Left ventricle myocardium superior (tissue), 1 donor: ENCODE results near the gene MISP3. TPM values are rescaled to one million over a fixed set of nuclear protein-coding genes. Genes with fewer than 3 reads are reported as not detected.

Source experiments
- ATAC-seq: fragments of 200-7000 bp; cut with Tn5 transposase; one replicate; pipeline ENCODE4 v1.9.1; 2020; ENCODE audit warnings: mild to moderate bottlenecking, moderate library complexity
- DNase-seq: peaks from one replicate; pipeline ENCODE4 v3.0.0-alpha.2; 2020
- intact Hi-C: fragments of 100-400 bp; cut with micrococcal nuclease; formaldehyde crosslinking; loops from one replicate; pipeline ENCODE4 v1.11.0; 2022
- total RNA-seq: library from RNA; stranded (reverse); fragmentation: NEBNext Ultra II Directional; extraction: Animal tissue kit (Norgen Biotek cat#: 25700); gene quantifications from one replicate; pipeline ENCODE4 v1.2.1, GENCODE V29; 2021
- donor health status: DM: no; HTN: yes; CAD: no; lungs with severe emphysema.

The MISP3 gene
- total RNA-seq, 1 donor from 2014 or later = 6.8 TPM

GRCh38 chr19:14073261-14073924, 807 bp downstream of the MISP3 start:
- ATAC-seq = peak; percentile 46

GRCh38 chr19:14073925-14074838, 1.6 kb downstream of the MISP3 start:
- DNase-seq (no peak), ATAC-seq (peak; percentile 1)
- intact Hi-C loops = loop anchor here (5.0 kb wide), 1 partner anchor 192 kb away; no protein-coding TSS in a partner anchor

More at GRCh38 chr19:14073261-14073924, 807 bp downstream of the MISP3 start:
- DNase-seq = peak; percentile 90
- intact Hi-C loops = loop anchor here (5.0 kb wide), 1 partner anchor 191 kb away; no protein-coding TSS in a partner anchor

GRCh38 chr19:14078411-14078810, 5.8 kb downstream of the MISP3 start:
- no peak for ATAC-seq
- intact Hi-C loops = no loop called here

GRCh38 chr19:14080887-14081796, 8.6 kb downstream of the MISP3 start:
- DNase-seq (peak; percentile 98), ATAC-seq (peak; percentile 93)
- intact Hi-C loops = no loop called here

More at GRCh38 chr19:14078411-14078810, 5.8 kb downstream of the MISP3 start:
- no peak for DNase-seq

DNA sequence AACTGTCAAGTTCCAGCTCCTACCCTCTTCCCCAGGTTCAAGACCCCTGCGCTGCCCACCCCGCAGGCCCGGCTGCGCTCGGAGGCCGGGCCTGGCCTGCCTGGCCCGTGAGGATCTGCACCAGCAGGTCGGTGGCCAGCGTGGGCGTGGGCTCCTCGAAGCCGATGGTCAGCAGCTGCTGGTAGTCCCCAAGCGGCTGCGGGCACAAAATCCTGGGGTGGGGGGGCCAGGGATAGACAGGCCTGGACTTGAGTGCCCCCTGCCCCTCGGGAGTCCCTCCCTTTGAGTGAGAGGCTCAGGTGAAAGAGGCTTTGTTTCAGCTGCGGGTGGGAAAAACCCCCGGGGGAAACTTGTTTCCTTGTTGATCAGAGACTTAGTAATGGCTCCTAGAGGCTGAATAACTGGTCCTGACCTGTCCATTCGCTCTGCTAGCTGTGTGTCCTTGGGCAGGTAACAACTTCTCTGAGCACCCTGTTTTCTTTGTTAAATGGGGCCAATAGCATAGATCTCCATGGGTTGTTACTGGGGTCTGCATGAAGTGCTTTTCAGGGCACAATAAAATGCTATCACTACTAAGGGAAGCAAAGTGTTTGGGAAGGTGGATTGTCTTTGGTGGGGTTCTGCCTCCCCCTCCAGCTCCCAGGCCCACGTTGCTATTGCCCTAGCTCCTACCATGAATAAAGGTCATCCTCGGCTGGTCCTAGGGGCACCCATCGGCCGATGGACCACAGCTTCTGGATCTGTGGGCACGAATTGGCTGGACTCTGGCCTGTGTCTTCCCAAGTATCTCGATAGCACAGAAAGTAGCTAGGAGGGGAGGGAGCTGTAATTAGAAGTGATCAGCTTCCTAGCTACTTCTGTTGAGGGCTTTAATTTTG, 9.4 kb downstream of the MISP3 start:
- ATAC-seq (no peak), DNase-seq (peak; percentile 63)
- intact Hi-C loops = no loop called here

- no peak for ATAC-seq
- no peak for DNase-seq
- intact Hi-C loops = no loop called here
Observed at GRCh38 chr19:14082675-14082960, 10.0 kb downstream of the MISP3 start.

- no peak for DNase-seq
- intact Hi-C loops = no loop called here
- ATAC-seq = no peak
Observed at GRCh38 chr19:14085309-14085995, 12.9 kb downstream of the MISP3 start, which contains the start of gene C19orf67. Gene C19orf67, minus strand, starts transcription at chr19:14085783. Its CDS starts 156 bp downstream, at chr19:14085627.

- no peak for ATAC-seq
- intact Hi-C loops = no loop called here
- no peak for DNase-seq
Observed at GRCh38 chr19:14086098-14086497, 13.5 kb downstream of the MISP3 start.

GRCh38 chr19:14088634-14089411, 16.2 kb downstream of the MISP3 start:
- ATAC-seq (no peak), DNase-seq (no peak)
- intact Hi-C loops = no loop called here

- DNase-seq = no peak
Observed at GRCh38 chr19:14089412-14089661, 16.8 kb downstream of the MISP3 start.

GRCh38 chr19:14089662-14090508, 17.3 kb downstream of the MISP3 start:
- DNase-seq (peak; percentile 79), ATAC-seq (peak; percentile 9)
- intact Hi-C loops = no loop called here

More at GRCh38 chr19:14089412-14089661, 16.8 kb downstream of the MISP3 start:
- ATAC-seq = no peak
- intact Hi-C loops = no loop called here

- ATAC-seq (peak; percentile 74), DNase-seq (peak; percentile 96)
- intact Hi-C loops = no loop called here
Observed at GRCh38 chr19:14090509-14091080, 18.0 kb downstream of the MISP3 start, which contains the start of gene SAMD1. Gene SAMD1, minus strand, starts transcription at chr19:14090751.

GRCh38 chr19:14091081-14091812, 18.7 kb downstream of the MISP3 start:
- peak; percentile 88 for ATAC-seq
- DNase-seq = no peak
- intact Hi-C loops = no loop called here

- intact Hi-C loops = no loop called here
- ATAC-seq (no peak), DNase-seq (peak; percentile 46)
Observed at GRCh38 chr19:14091813-14092462, 19.4 kb downstream of the MISP3 start.
